ENCODE measurements around the gene NDUFB3.
"Not testable (repeated sequence)": the region's sequence is repeated elsewhere in the genome, so short reads cannot be mapped to it uniquely, and the experiment has no call there.

Gene NDUFB3

GRCh38 chr2:201100497-201100896 is 28.7 kb downstream of the NDUFB3 start:
- DNase-seq: no peak

GRCh38 chr2:201105759-201106158 is 34.0 kb downstream of the NDUFB3 start:
- DNase-seq: no peak

GRCh38 chr2:201107624-201108023 is 35.8 kb downstream of the NDUFB3 start:
- DNase-seq: no peak

GRCh38 chr2:201108341-201108740 is 36.5 kb downstream of the NDUFB3 start:
- DNase-seq: no peak

- no peak for DNase-seq
Measured at GRCh38 chr2:201109186-201109585, 37.4 kb downstream of the NDUFB3 start.

- no peak for DNase-seq
Measured at GRCh38 chr2:201110615-201111014, 38.8 kb downstream of the NDUFB3 start.

GRCh38 chr2:201111096-201111495 is 39.3 kb downstream of the NDUFB3 start:
- no peak for DNase-seq

- no peak for DNase-seq
Measured at GRCh38 chr2:201114350-201114749, 42.5 kb downstream of the NDUFB3 start.

- no peak for DNase-seq
Measured at GRCh38 chr2:201114846-201115245, 43.0 kb downstream of the NDUFB3 start.

GRCh38 chr2:201116115-201116958 is 44.5 kb downstream of the NDUFB3 start, which contains the start of gene CFLAR:
CFLAR (plus strand) TSS chr2:201116164; CDS start chr2:201129866, 13,702 bp downstream.
- DNase-seq: peak; percentile 41

GRCh38 chr2:201116959-201117734 is 45.3 kb downstream of the NDUFB3 start:
- DNase-seq: peak; percentile 56

GRCh38 chr2:201117735-201118094 is 45.9 kb downstream of the NDUFB3 start:
- not testable (repeated sequence) for DNase-seq

GRCh38 chr2:201118121-201118960 is 46.5 kb downstream of the NDUFB3 start:
- DNase-seq: peak; percentile 85

GRCh38 chr2:201118961-201119854 is 47.4 kb downstream of the NDUFB3 start:
- DNase-seq: no peak

GRCh38 chr2:201122276-201122675 is 50.5 kb downstream of the NDUFB3 start:
- no peak for DNase-seq

- DNase-seq: no peak
Measured at GRCh38 chr2:201126308-201127151, 54.7 kb downstream of the NDUFB3 start.

- DNase-seq: no peak
Measured at GRCh38 chr2:201127152-201127511, 55.3 kb downstream of the NDUFB3 start.

GRCh38 chr2:201127570-201127969 is 55.8 kb downstream of the NDUFB3 start:
- DNase-seq: peak; percentile 44

- DNase-seq: no peak
Measured at GRCh38 chr2:201128033-201128432, 56.2 kb downstream of the NDUFB3 start.

- DNase-seq: no peak
Measured at GRCh38 chr2:201128933-201129505, 57.2 kb downstream of the NDUFB3 start.
